Lower lobe of right lung (tissue), 2 donors: ENCODE data around the gene TSR1. TPM values are rescaled to one million over a fixed set of nuclear protein-coding genes. Genes with fewer than 3 reads are reported as not detected.
A peak's percentile ranks its signal among the peaks of the same experiment; 100 is the strongest.

Experiments
- ATAC-seq, 2 donors: fragments of 200-7000 bp; cut with Tn5 transposase; one replicate each; pipeline ENCODE4 v1.9.1; 2020 to 2022; ENCODE audit warnings: mild to moderate bottlenecking in 2 of 2, moderate library complexity in 2 of 2
- DNase-seq: peaks from one replicate; pipeline ENCODE4 v3.0.0-alpha.2; 2020
- H3K27ac ChIP-seq: fragments of 200-600 bp; one replicate; pipeline ENCODE4 v1.8.0; 2022
- H3K27me3 ChIP-seq: fragments of 200-600 bp; one replicate; pipeline ENCODE4 v1.8.0; 2022; ENCODE audit warnings: low read depth
- H3K36me3 ChIP-seq: fragments of 200-600 bp; one replicate; pipeline ENCODE4 v1.8.0; 2022; ENCODE audit warnings: mild to moderate bottlenecking
- H3K4me1 ChIP-seq: fragments of 200-600 bp; one replicate; pipeline ENCODE4 v1.8.0; 2022
- H3K4me3 ChIP-seq: fragments of 200-600 bp; one replicate; pipeline ENCODE4 v1.8.0; 2022; ENCODE audit warnings: mild to moderate bottlenecking
- H3K9me3 ChIP-seq: fragments of 200-600 bp; one replicate; pipeline ENCODE4 v1.8.0; 2022
- CTCF ChIP-seq: fragments of 200-600 bp; IDR thresholded peaks from one replicate; pipeline ENCODE4 v1.8.0; 2022; ENCODE audit warnings: antibody characterized with exemption, mild to moderate bottlenecking
- intact Hi-C: fragments of 100-400 bp; cut with DNase I; formaldehyde crosslinking; loops from one replicate; pipeline ENCODE4 v1.11.0; 2022
- total RNA-seq: library from RNA; stranded (reverse); fragmentation: NEBNext Ultra II Directional; extraction: Animal tissue kit (Norgen Biotek cat#: 25700); gene quantifications from one replicate; pipeline ENCODE4 v1.2.1, GENCODE V29; 2021
- donor health status: DM: no; HTN: yes; CAD: no; lungs with severe emphysema.

Gene TSR1
- total RNA-seq, 1 donor from 2014 or later: 18.8 TPM

GRCh38 chr17:2336852-2337543 is 741 bp upstream of the TSR1 start, which contains the start of gene SGSM2:
TSS of gene SGSM2 (plus strand) at chr17:2337501. CDS start at chr17:2337689, 188 bp downstream.
- H3K9me3 ChIP-seq: no peaks in the 10 kb centered on the region
- peak within 1 kb of the TSS; percentile 86 for H3K4me3 ChIP-seq
- peak within 1 kb of the TSS; percentile 84 for H3K27ac ChIP-seq
- peak; percentile 79 for DNase-seq
- peaks cover 35% of the 10 kb centered on the region for H3K36me3 ChIP-seq
- H3K4me1 ChIP-seq: peaks cover 14% of the 10 kb centered on the region
- intact Hi-C loops: no loop called here
- H3K27me3 ChIP-seq: no peaks in the 10 kb centered on the region
- TF ChIP-seq CTCF: no peak
- peak; percentile 81 to 83 for ATAC-seq

GRCh38 chr17:2335726-2336214 is 487 bp downstream of the TSR1 start:
- TF ChIP-seq CTCF: no peak
- H3K27me3 ChIP-seq: no peaks in the 10 kb centered on the region
- peak overlapping the region; percentile 84 for H3K27ac ChIP-seq
- DNase-seq (no peak), ATAC-seq (no peak)
- peak overlapping the region; percentile 86 for H3K4me3 ChIP-seq
- intact Hi-C loops: no loop called here
- peaks cover 14% of the 10 kb centered on the region for H3K4me1 ChIP-seq
- no peaks in the 10 kb centered on the region for H3K9me3 ChIP-seq
- peaks cover 47% of the 10 kb centered on the region for H3K36me3 ChIP-seq

GRCh38 chr17:2331303-2331702 is 5.0 kb downstream of the TSR1 start:
- no peak overlapping the region for H3K4me3 ChIP-seq
- ATAC-seq (no peak), DNase-seq (no peak)
- H3K36me3 ChIP-seq: peaks cover 92% of the 10 kb centered on the region
- no peak for TF ChIP-seq CTCF
- H3K27ac ChIP-seq: no peak overlapping the region
- peaks cover 10% of the 10 kb centered on the region for H3K4me1 ChIP-seq
- H3K9me3 ChIP-seq: no peaks in the 10 kb centered on the region
- intact Hi-C loops: no loop called here
- H3K27me3 ChIP-seq: no peaks in the 10 kb centered on the region

GRCh38 chr17:2323629-2324314 is 12.5 kb downstream of the TSR1 start:
- intact Hi-C loops: no loop called here
- no peak for TF ChIP-seq CTCF
- DNase-seq: no peak
- H3K9me3 ChIP-seq: no peaks in the 10 kb centered on the region
- H3K4me3 ChIP-seq: no peak overlapping the region
- no peaks in the 10 kb centered on the region for H3K4me1 ChIP-seq
- no peak overlapping the region for H3K27ac ChIP-seq
- peaks cover 75% of the 10 kb centered on the region for H3K36me3 ChIP-seq
- ATAC-seq: no peak
- no peaks in the 10 kb centered on the region for H3K27me3 ChIP-seq

DNA sequence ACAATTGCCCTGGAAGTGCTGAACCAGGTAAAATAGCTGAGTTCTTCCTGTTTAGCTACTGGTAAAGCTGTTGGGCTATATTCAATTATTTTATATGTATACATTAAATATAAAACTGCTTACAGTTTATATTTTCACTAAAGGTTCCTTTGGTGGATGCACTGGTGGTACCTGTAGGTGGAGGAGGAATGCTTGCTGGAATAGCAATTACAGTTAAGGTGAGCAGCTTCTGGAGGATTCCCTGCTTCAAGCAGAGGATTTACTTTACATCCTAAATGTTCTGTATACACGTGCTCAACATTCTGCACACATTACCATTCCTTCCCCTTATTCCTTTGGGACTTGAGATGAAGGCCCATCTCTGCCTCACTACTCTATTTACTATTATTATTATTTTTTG is 14.9 kb downstream of the TSR1 start:
- no peak for ATAC-seq
- intact Hi-C loops: no loop called here
- no peak for DNase-seq
- no peaks in the 10 kb centered on the region for H3K4me1 ChIP-seq
- H3K27ac ChIP-seq: no peak overlapping the region
- no peak overlapping the region for H3K4me3 ChIP-seq
- no peak for TF ChIP-seq CTCF
- no peaks in the 10 kb centered on the region for H3K9me3 ChIP-seq
- H3K27me3 ChIP-seq: no peaks in the 10 kb centered on the region
- H3K36me3 ChIP-seq: peaks cover 52% of the 10 kb centered on the region
